Skin of body (tissue), 2 donors: ENCODE data around the gene UBE4B. TPM values are rescaled to one million over a fixed set of nuclear protein-coding genes. Genes with fewer than 3 reads are reported as not detected.
"Not testable (repeated sequence)": the region's sequence is repeated elsewhere in the genome, so short reads cannot be mapped to it uniquely, and the experiment has no call there.

Source experiments
- DNase-seq: peaks from one replicate; lab custom pipeline; 2025; lab: John Stamatoyannopoulos, UW
- total RNA-seq: library from RNA; depleted of rRNA; stranded (reverse); fragments of >200 nt; gene quantifications from one replicate; pipeline ENCODE4 v1.2.3, GENCODE V29; 2014

The UBE4B gene
- total RNA-seq, 1 donor from 2014 or later = 34.7 TPM

- DNase-seq = no peak
Measured at GRCh38 chr1:10171105-10171767, 138.5 kb downstream of the UBE4B start.

- DNase-seq = no peak
Measured at GRCh38 chr1:10171995-10172669, 139.4 kb downstream of the UBE4B start.

GRCh38 chr1:10173582-10173981 is 140.8 kb downstream of the UBE4B start:
- no peak for DNase-seq

GRCh38 chr1:10177876-10178275 is 145.1 kb downstream of the UBE4B start:
- DNase-seq = no peak

GRCh38 chr1:10178597-10179405 is 146.0 kb downstream of the UBE4B start:
- peak; percentile 59 for DNase-seq

- no peak for DNase-seq
Measured at GRCh38 chr1:10179406-10180091, 146.8 kb downstream of the UBE4B start.

GRCh38 chr1:10181154-10181553 is 148.4 kb downstream of the UBE4B start:
- peak; percentile 88 for DNase-seq

GRCh38 chr1:10185759-10186158 is 153.0 kb downstream of the UBE4B start:
- no peak for DNase-seq

- peak; percentile 85 for DNase-seq
Measured at GRCh38 chr1:10186331-10187025, 153.7 kb downstream of the UBE4B start.

GRCh38 chr1:10187026-10187334 is 154.2 kb downstream of the UBE4B start:
- peak; percentile 34 for DNase-seq

- no peak for DNase-seq
Measured at GRCh38 chr1:10188133-10188650, 155.4 kb downstream of the UBE4B start.

- DNase-seq = no peak
Measured at GRCh38 chr1:10189659-10190058, 156.9 kb downstream of the UBE4B start.

GRCh38 chr1:10192263-10192662 is 159.5 kb downstream of the UBE4B start:
- no peak for DNase-seq

GRCh38 chr1:10193288-10193687 is 160.5 kb downstream of the UBE4B start:
- no peak for DNase-seq

- no peak for DNase-seq
Measured at GRCh38 chr1:10195570-10195969, 162.8 kb downstream of the UBE4B start.

GRCh38 chr1:10196976-10197375 is 164.2 kb downstream of the UBE4B start:
- no peak for DNase-seq

- no peak for DNase-seq
Measured at GRCh38 chr1:10200620-10201019, 167.9 kb downstream of the UBE4B start.

- no peak for DNase-seq
Measured at GRCh38 chr1:10204003-10204642, 171.4 kb downstream of the UBE4B start.

GRCh38 chr1:10205206-10205605 is 172.4 kb downstream of the UBE4B start:
- not testable (repeated sequence) for DNase-seq

GRCh38 chr1:10207810-10208209 is 175.1 kb downstream of the UBE4B start:
- no peak for DNase-seq

- DNase-seq = no peak
Measured at GRCh38 chr1:10208537-10208936, 175.8 kb downstream of the UBE4B start.
